Prostate gland (tissue), 2 donors: ENCODE results near the gene KLF16. TPM values are rescaled to one million over a fixed set of nuclear protein-coding genes. Genes with fewer than 3 reads are reported as not detected.

ENCODE experiments used
- DNase-seq: peaks from one replicate; pipeline ENCODE4 v3.0.0-alpha.2; 2019; ENCODE audit warnings: low spot score
- H3K27ac ChIP-seq, 2 donors: fragments of 200-600 bp; sonication (generic); 2 replicates each; pipeline ENCODE4 v1.5.1; 2017 to 2019
- H3K27me3 ChIP-seq: fragments of 200-600 bp; sonication (generic); replicated peaks from 2 replicates; pipeline ENCODE4 v1.5.1; 2019; ENCODE audit not compliant: insufficient read depth
- H3K36me3 ChIP-seq, 2 donors: fragments of 200-600 bp; sonication (generic); 1 replicate in 1 of 2; 2 replicates in 1 of 2; pipeline versions ENCODE4 v1.5.1 to v1.8.1; 2017 to 2019
- H3K4me1 ChIP-seq: fragments of 200-600 bp; sonication (generic); replicated peaks from 2 replicates; pipeline ENCODE4 v1.5.1; 2019
- H3K4me3 ChIP-seq, 2 donors: fragments of 200-600 bp; sonication (generic); 2 replicates each; pipeline ENCODE4 v1.5.1; 2017 to 2019
- H3K9me3 ChIP-seq: fragments of 200-600 bp; sonication (generic); 2 replicates; pipeline ENCODE4 v1.5.1; 2017
- CTCF ChIP-seq, 4 experiments: fragments of 200-600 bp in 2 of 4; fragments of 450-650 bp in 2 of 4; sonication (generic) in 2 of 4; IDR thresholded peaks; 1 replicate in 3 of 4; 2 replicates in 1 of 4; pipeline ENCODE4 v1.5.1; 2016 to 2019; ENCODE audit warnings: antibody characterized with exemption in 4 of 4, mild to moderate bottlenecking in 2 of 4, moderate library complexity in 2 of 4
- POLR2A ChIP-seq: fragments of 450-650 bp; IDR thresholded peaks from one replicate; pipeline ENCODE4 v1.6.1; 2016; ENCODE audit warnings: antibody characterized with exemption, mild to moderate bottlenecking
- POLR2AphosphoS5 ChIP-seq: sonication (generic); formaldehyde crosslinking; IDR thresholded peaks from one replicate; pipeline ENCODE4 v1.6.1; 2017; ENCODE audit warnings: antibody characterized with exemption
- WGBS: methylation state at CpG from one replicate; pipeline ENCODE4 v1.1.5; 2018; 5-methylcytosine and 5-hydroxymethylcytosine counted together
- intact Hi-C: fragments of 100-400 bp; cut with DNase I; formaldehyde crosslinking; loops from one replicate; pipeline ENCODE4 v1.14.2; 2022
- total RNA-seq, 2 donors: library from RNA; depleted of rRNA; stranded (reverse); fragments of >200 nt; gene quantifications; one replicate each; pipeline ENCODE4 v1.1.0, GENCODE V29; 2016

The KLF16 gene
- total RNA-seq, 2 donors from 2014 or later = 8.4 to 22.8 TPM

GRCh38 chr19:1862424-1863327 is 703 bp downstream of the KLF16 start:
- peak overlapping the region; percentile 8 to 55 for H3K27ac ChIP-seq
- under 1% methylated on average over 59 of the region's 109 CpGs for WGBS
- DNase-seq = no peak
- no peaks in the 10 kb centered on the region for H3K27me3 ChIP-seq
- TF ChIP-seq POLR2AphosphoS5 (no peak), CTCF (IDR thresholded peaks at IDR 0.05) (peak in 1 of 4 experiments; percentile 6), POLR2A (no peak)
- intact Hi-C loops = no loop called here
- H3K36me3 ChIP-seq = no peaks in the 10 kb centered on the region
- H3K4me3 ChIP-seq = peak overlapping the region; percentile 66 to 67
- peaks cover 13% of the 10 kb centered on the region for H3K4me1 ChIP-seq
- H3K9me3 ChIP-seq = no peaks in the 10 kb centered on the region

- H3K4me1 ChIP-seq = peaks cover 18% of the 10 kb centered on the region
- DNase-seq = no peak
- H3K4me3 ChIP-seq = peak overlapping the region; percentile 66 to 67
- WGBS = 6% methylated on average over 20 of the region's 21 CpGs
- H3K27ac ChIP-seq = peak overlapping the region in 1 of 2 donors; percentile 8
- no peaks in the 10 kb centered on the region for H3K9me3 ChIP-seq
- intact Hi-C loops = no loop called here
- no peaks in the 10 kb centered on the region for H3K27me3 ChIP-seq
- TF ChIP-seq POLR2AphosphoS5 (no peak), POLR2A (no peak), CTCF (IDR thresholded peaks at IDR 0.05) (no peak)
- H3K36me3 ChIP-seq = no peaks in the 10 kb centered on the region
These were observed 1.3 kb downstream of the KLF16 start for GRCh38 chr19:1862068-1862423.

- DNase-seq = no peak
- TF ChIP-seq POLR2A = no peak
- no peak for TF ChIP-seq POLR2AphosphoS5
- TF ChIP-seq CTCF (IDR thresholded peaks at IDR 0.05) = no peak
- Histone ChIP-seq H3K9me3 (no peaks in the 10 kb centered on the region), H3K36me3 (no peaks in the 10 kb centered on the region), H3K4me3 (peak overlapping the region; percentile 66 to 67), H3K4me1 (peaks cover 18% of the 10 kb centered on the region), H3K27ac (peak overlapping the region in 1 of 2 donors; percentile 8), H3K27me3 (no peaks in the 10 kb centered on the region)
- WGBS = 54% methylated on average over 23 of the region's 23 CpGs
- intact Hi-C loops = no loop called here
These were observed 1.8 kb downstream of the KLF16 start for GRCh38 chr19:1861599-1862031.

GRCh38 chr19:1860821-1861598 is 2.4 kb downstream of the KLF16 start:
- Histone ChIP-seq H3K27ac (no peak overlapping the region), H3K4me3 (no peak overlapping the region), H3K4me1 (peaks cover 18% of the 10 kb centered on the region), H3K9me3 (no peaks in the 10 kb centered on the region), H3K27me3 (no peaks in the 10 kb centered on the region), H3K36me3 (no peaks in the 10 kb centered on the region)
- no peak for DNase-seq
- intact Hi-C loops = no loop called here
- TF ChIP-seq CTCF (IDR thresholded peaks at IDR 0.05) = no peak
- TF ChIP-seq POLR2AphosphoS5 = no peak
- TF ChIP-seq POLR2A = no peak
- WGBS = 70% methylated on average over 28 of the region's 28 CpGs
